Endothelial cell of umbilical vein (primary cell): ENCODE results near the gene CFTR. TPM values are rescaled to one million over a fixed set of nuclear protein-coding genes. Genes with fewer than 3 reads are reported as not detected.

Experiments used
- BruUV-seq: library from RNA; stranded (reverse); fragments of 400-500 nt; replicated peaks from 2 replicates; lab custom pipeline; 2021; lab: Mats Ljungman, UMichigan
- CTCF ChIA-PET: fragments of 300-600, 350-600 bp; sonication (Branson Sonifier 250); formaldehyde crosslinking; loops from one replicate; lab custom pipeline; 2021; ENCODE audit warnings: antibody characterized with exemption, inconsistent platforms; lab: Charles Lee
- POLR2A ChIA-PET: fragments of 300-600, 350-600 bp; sonication (Branson Sonifier 250); formaldehyde crosslinking; loops from one replicate; lab custom pipeline; 2021; ENCODE audit warnings: antibody characterized with exemption, inconsistent platforms; lab: Charles Lee
- DNase-seq: peaks from one replicate; pipeline ENCODE4 v3.0.0-alpha.2; 2011; ENCODE audit warnings: low read depth, low spot score
- FAIRE-seq: peaks from 2 replicates; lab custom pipeline; 2011; peaks lifted over from hg19 to GRCh38; lab: Jason Lieb, UNC
- H2AFZ ChIP-seq: 2 replicates; pipeline ENCODE4 v1.6.0; 2012; ENCODE audit warnings: low read depth, low read length, control low read depth, inconsistent platforms
- H3K27ac ChIP-seq: 2 replicates; pipeline ENCODE4 v1.5.1; 2011; ENCODE audit warnings: low read depth, mild to moderate bottlenecking, control low read depth, low read length, moderate library complexity; ENCODE audit not compliant: insufficient read depth
- H3K27me3 ChIP-seq, 2 experiments: 2 replicates each; pipeline versions ENCODE4 v1.6.0 to v1.6.1; 2011; ENCODE audit warnings: low read length in 2 of 2, mixed read lengths in 1 of 2; ENCODE audit not compliant: control insufficient read depth in 2 of 2, insufficient read depth in 2 of 2
- H3K36me3 ChIP-seq, 2 experiments: 2 replicates in 1 of 2; 3 replicates in 1 of 2; pipeline ENCODE4 v1.5.1; 2011; ENCODE audit warnings: low read length in 2 of 2, mild to moderate bottlenecking in 1 of 2, moderate library complexity in 1 of 2; ENCODE audit not compliant: control insufficient read depth in 2 of 2, insufficient read depth in 2 of 2; ENCODE audit errors: extremely low read depth in 1 of 2
- H3K4me1 ChIP-seq: 3 replicates; pipeline ENCODE4 v1.5.1; 2011; ENCODE audit warnings: mild to moderate bottlenecking, low read length; ENCODE audit not compliant: control insufficient read depth, insufficient read depth; ENCODE audit errors: extremely low read depth
- H3K4me2 ChIP-seq: 2 replicates; pipeline ENCODE4 v1.6.1; 2011; ENCODE audit warnings: low read length, control low read depth, mixed read lengths; ENCODE audit not compliant: insufficient read depth
- H3K4me3 ChIP-seq, 3 experiments: fragments of 200-600 bp in 1 of 3; sonication (generic), shearing (Covaris generic) in 1 of 3; replicated peaks in 1 of 3; 2 replicates each; pipeline ENCODE4 v1.5.1; 2011 to 2016; ENCODE audit warnings: control low read depth in 3 of 3, low read length in 3 of 3, mild to moderate bottlenecking in 2 of 3, inconsistent platforms in 1 of 3, low read depth in 1 of 3, moderate library complexity in 1 of 3; ENCODE audit not compliant: insufficient read depth in 1 of 3
- H3K79me2 ChIP-seq: 2 replicates; pipeline ENCODE4 v1.6.0; 2012; ENCODE audit warnings: low read length, inconsistent platforms; ENCODE audit not compliant: control insufficient read depth, insufficient read depth
- H3K9ac ChIP-seq: replicated peaks from 2 replicates; pipeline ENCODE3; 2011; ENCODE audit warnings: low read length, control low read depth; ENCODE audit not compliant: insufficient read depth; ENCODE audit errors: extremely low read depth
- H3K9me1 ChIP-seq: replicated peaks from 3 replicates; pipeline ENCODE4 v1.6.0; 2011; ENCODE audit warnings: mild to moderate bottlenecking, low read length; ENCODE audit not compliant: control insufficient read depth, insufficient read depth; ENCODE audit errors: extremely low read depth
- H3K9me3 ChIP-seq: replicated peaks from 2 replicates; pipeline ENCODE4 v1.5.1; 2012; ENCODE audit warnings: low read length, inconsistent platforms; ENCODE audit not compliant: control insufficient read depth, insufficient read depth
- H4K20me1 ChIP-seq: replicated peaks from 2 replicates; pipeline ENCODE3; 2011; ENCODE audit warnings: mild to moderate bottlenecking, low read length; ENCODE audit not compliant: control insufficient read depth, insufficient read depth; ENCODE audit errors: extremely low read depth
- EZH2 ChIP-seq: IDR thresholded peaks from 2 replicates; pipeline ENCODE4 v1.6.1; 2012; ENCODE audit warnings: borderline replicate concordance, low read depth, mild to moderate bottlenecking, moderate library complexity, low read length, inconsistent platforms; ENCODE audit not compliant: severe bottlenecking
- FOS ChIP-seq: IDR thresholded peaks from 2 replicates; pipeline ENCODE4 v1.6.1; 2011; ENCODE audit warnings: mild to moderate bottlenecking, low read length, moderate library complexity, borderline replicate concordance; ENCODE audit not compliant: insufficient read depth
- GATA2 ChIP-seq: IDR thresholded peaks from 2 replicates; pipeline ENCODE4 v1.7.0; 2011; ENCODE audit warnings: low read depth, mild to moderate bottlenecking, moderate library complexity, mixed read lengths, low read length; ENCODE audit not compliant: insufficient read length, insufficient read depth
- JUN ChIP-seq: IDR thresholded peaks from 2 replicates; pipeline ENCODE4 v1.6.1; 2011; ENCODE audit warnings: borderline replicate concordance, low read depth; ENCODE audit not compliant: insufficient read length, insufficient read depth
- MAX ChIP-seq: IDR thresholded peaks from 2 replicates; pipeline ENCODE4 v1.6.1; 2011; ENCODE audit not compliant: insufficient read depth, insufficient read length
- MYC ChIP-seq: IDR thresholded peaks from one replicate; pipeline ENCODE4 v1.6.1; 2011; ENCODE audit warnings: mild to moderate bottlenecking, low read depth, low read length
- POLR2A ChIP-seq: IDR thresholded peaks from 2 replicates; pipeline ENCODE4 v1.6.1; 2012; ENCODE audit warnings: low read depth, mild to moderate bottlenecking, control low read depth, low read length
- POLR2AphosphoS5 ChIP-seq: IDR thresholded peaks from 2 replicates; pipeline ENCODE4 v1.6.1; 2012; ENCODE audit warnings: low read depth, mild to moderate bottlenecking, control low read depth, low read length, moderate library complexity; ENCODE audit not compliant: insufficient read depth
- dilution Hi-C: fragments of 300-500 bp; cut with MboI; formaldehyde crosslinking; loops from one replicate; pipeline ENCODE4 v1.15.0; 2019; ENCODE audit warnings: low sequenced_read_pairs; ENCODE audit not compliant: extremely low pct_ligation_motif_present
- intact Hi-C: fragments of 100-400 bp; cut with micrococcal nuclease; formaldehyde crosslinking; loops from one replicate; pipeline ENCODE4 v1.10.0; 2022
- polyA plus RNA-seq, 4 experiments: library from polyadenylated mRNA; depleted of rRNA in 3 of 4; stranded (reverse) in 3 of 4; unstranded in 1 of 4; fragments of >200 nt; gene quantifications; 2 replicates each; pipeline versions ENCODE4 v1.2.1 to v1.2.3, GENCODE V29; 2011 to 2012; ENCODE audit warnings: missing spikeins in 1 of 4
- small RNA-seq: library from RNA; depleted of rRNA; stranded (forward); fragments of <200 nt; gene quantifications from one replicate; pipeline ENCODE3, GENCODE V24; 2012; ENCODE audit warnings: low replicate concordance, low read depth; ENCODE audit not compliant: insufficient read depth, insufficient read length
- total RNA-seq: library from RNA; stranded (reverse); gene quantifications from 2 replicates; pipeline ENCODE4 v1.2.3, GENCODE V29; 2021
- TF ChIP-seq, protein P1 (sequence below), 2 donors: IDR thresholded peaks; 1 replicate in 1 of 2; 2 replicates in 1 of 2; pipeline ENCODE4 v1.5.1; 2011; ENCODE audit warnings: low read length in 2 of 2, mild to moderate bottlenecking in 2 of 2, moderate library complexity in 2 of 2, control low read depth in 1 of 2, inconsistent platforms in 1 of 2, low read depth in 1 of 2; ENCODE audit not compliant: insufficient read depth in 1 of 2; ENCODE audit errors: extremely low read depth in 1 of 2

The CFTR gene
- total and polyA plus RNA-seq, 2 donors (not counting 3 experiments of a cell fraction or from before 2014, with no cell fraction given) = 0.03 TPM; not detected in 1

- Histone ChIP-seq H3K4me1 (no peaks in the 10 kb centered on the region), H3K36me3 (no peaks in the 10 kb centered on the region), H3K4me3 (no peak overlapping the region), H3K9me3 (no peaks in the 10 kb centered on the region), H3K9ac (no peak overlapping the region), H2AFZ (no peak overlapping the region), H3K4me2 (no peak overlapping the region), H3K9me1 (no peaks in the 10 kb centered on the region), H4K20me1 (no peaks in the 10 kb centered on the region), H3K79me2 (no peaks in the 10 kb centered on the region), H3K27me3 (peaks cover 0 to 2% of the 10 kb centered on the region in 2 experiments), H3K27ac (no peak overlapping the region)
- intact Hi-C loops = loop anchor here (5.0 to 10.0 kb wide), 3 partner anchors 45 to 783 kb away; no protein-coding TSS in a partner anchor
- DNase-seq (no peak), FAIRE-seq (no peak)
- no TSS peak for BruUV-seq
- TF ChIP-seq EZH2 (no peak), GATA2 (no peak), MYC (no peak), FOS (no peak), MAX (no peak), JUN (no peak), POLR2A (no peak), POLR2AphosphoS5 (no peak)
- TF ChIP-seq, protein P1, sequence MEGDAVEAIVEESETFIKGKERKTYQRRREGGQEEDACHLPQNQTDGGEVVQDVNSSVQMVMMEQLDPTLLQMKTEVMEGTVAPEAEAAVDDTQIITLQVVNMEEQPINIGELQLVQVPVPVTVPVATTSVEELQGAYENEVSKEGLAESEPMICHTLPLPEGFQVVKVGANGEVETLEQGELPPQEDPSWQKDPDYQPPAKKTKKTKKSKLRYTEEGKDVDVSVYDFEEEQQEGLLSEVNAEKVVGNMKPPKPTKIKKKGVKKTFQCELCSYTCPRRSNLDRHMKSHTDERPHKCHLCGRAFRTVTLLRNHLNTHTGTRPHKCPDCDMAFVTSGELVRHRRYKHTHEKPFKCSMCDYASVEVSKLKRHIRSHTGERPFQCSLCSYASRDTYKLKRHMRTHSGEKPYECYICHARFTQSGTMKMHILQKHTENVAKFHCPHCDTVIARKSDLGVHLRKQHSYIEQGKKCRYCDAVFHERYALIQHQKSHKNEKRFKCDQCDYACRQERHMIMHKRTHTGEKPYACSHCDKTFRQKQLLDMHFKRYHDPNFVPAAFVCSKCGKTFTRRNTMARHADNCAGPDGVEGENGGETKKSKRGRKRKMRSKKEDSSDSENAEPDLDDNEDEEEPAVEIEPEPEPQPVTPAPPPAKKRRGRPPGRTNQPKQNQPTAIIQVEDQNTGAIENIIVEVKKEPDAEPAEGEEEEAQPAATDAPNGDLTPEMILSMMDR (IDR thresholded peaks at IDR 0.05; ENCODE audit: extremely low read depth in 1 of 2, insufficient read depth in 1 of 2, low read depth in 1 of 2, low read length in 2 of 2) = no peak
- CTCF ChIA-PET = interaction anchor here (1.8 to 6.0 kb wide), 4 partner anchors 11 to 316 kb away, joined by 5 to 238 read pairs (median 43); no protein-coding TSS in a partner anchor
- POLR2A ChIA-PET = no interaction called here
- dilution Hi-C loops = no loop called here
These were observed 237.5 kb downstream of the CFTR start for GRCh38 chr7:117717357-117717756.

Small RNAs within 50 kb of the gene (small RNA-seq; reads per million reads assigned to genes)
- gene AC000111.1 (not detected), gene AC000111.2 (not detected)

Other genes with a start within 250 kb of the CFTR start
- not detected in 2 replicates for gene WNT2, start 157.0 kb upstream of the CFTR start, total RNA-seq
- not detected in 2 replicates for gene WNT2, start 157.0 kb upstream of the CFTR start, polyA plus RNA-seq
- gene ASZ1, start 52.5 kb upstream of the CFTR start, total RNA-seq = not detected in 2 replicates
- not detected in 2 replicates for gene ASZ1, start 52.5 kb upstream of the CFTR start, polyA plus RNA-seq